Trophoblast cell (in vitro differentiated cells and primary cell): Measurements from ENCODE around the gene CBLL2.

Source experiments
- DNase-seq, 2 donors: peaks; one replicate each; pipeline ENCODE4 v3.0.0-alpha.2; 2016
- H2AFZ ChIP-seq: 2 replicates; pipeline ENCODE4 v1.6.1; 2013; ENCODE audit warnings: low read length, moderate library complexity, mild to moderate bottlenecking; ENCODE audit not compliant: insufficient read depth, poor library complexity
- H2AK5ac ChIP-seq: 2 replicates; pipeline ENCODE4 v1.6.1; 2013; ENCODE audit warnings: mild to moderate bottlenecking, low read length
- H2BK120ac ChIP-seq: 2 replicates; pipeline ENCODE4 v1.6.1; 2013; ENCODE audit warnings: low read length, mild to moderate bottlenecking, moderate library complexity; ENCODE audit not compliant: insufficient read depth, poor library complexity
- H2BK12ac ChIP-seq: 2 replicates; pipeline ENCODE4 v1.6.1; 2013; ENCODE audit warnings: mild to moderate bottlenecking, low read length, moderate library complexity
- H2BK5ac ChIP-seq: 2 replicates; pipeline ENCODE4 v1.6.1; 2013; ENCODE audit warnings: low read length, low read depth, moderate library complexity, mild to moderate bottlenecking; ENCODE audit not compliant: poor library complexity
- H3K14ac ChIP-seq: 2 replicates; pipeline ENCODE4 v1.6.1; 2013; ENCODE audit warnings: mild to moderate bottlenecking, low read length
- H3K18ac ChIP-seq: 2 replicates; pipeline ENCODE4 v1.6.1; 2013; ENCODE audit warnings: mild to moderate bottlenecking, low read length
- H3K23ac ChIP-seq: 2 replicates; pipeline ENCODE4 v1.6.1; 2013; ENCODE audit warnings: low read length
- H3K27ac ChIP-seq: 2 replicates; pipeline ENCODE4 v1.5.1; 2013; ENCODE audit warnings: low read depth, mild to moderate bottlenecking, inconsistent platforms, low read length, moderate library complexity
- H3K27me3 ChIP-seq: 2 replicates; pipeline ENCODE4 v1.6.1; 2013; ENCODE audit warnings: inconsistent platforms, mild to moderate bottlenecking, low read length, moderate library complexity; ENCODE audit not compliant: insufficient read depth
- H3K36me3 ChIP-seq, 2 experiments: 1 replicate in 1 of 2; 2 replicates in 1 of 2; pipeline ENCODE4 v1.6.1; 2013; ENCODE audit warnings: low read length in 2 of 2, mild to moderate bottlenecking in 2 of 2, moderate library complexity in 1 of 2; ENCODE audit not compliant: insufficient read depth in 2 of 2, control insufficient read depth in 1 of 2
- H3K4ac ChIP-seq: 2 replicates; pipeline ENCODE4 v1.6.1; 2013; ENCODE audit warnings: low read depth, mild to moderate bottlenecking, low read length, moderate library complexity
- H3K4me1 ChIP-seq, 2 experiments: 1 replicate in 1 of 2; 2 replicates in 1 of 2; pipeline ENCODE4 v1.6.1; 2013; ENCODE audit warnings: low read length in 2 of 2, mild to moderate bottlenecking in 2 of 2, moderate library complexity in 1 of 2; ENCODE audit not compliant: insufficient read depth in 2 of 2, control insufficient read depth in 1 of 2
- H3K4me2 ChIP-seq: 2 replicates; pipeline ENCODE4 v1.6.1; 2013; ENCODE audit warnings: inconsistent platforms, mild to moderate bottlenecking, low read length, moderate library complexity
- H3K4me3 ChIP-seq: 2 replicates; pipeline ENCODE4 v1.5.1; 2013; ENCODE audit warnings: mild to moderate bottlenecking, low read depth, low read length, inconsistent platforms
- H3K79me1 ChIP-seq: one replicate; pipeline ENCODE4 v1.6.1; 2013; ENCODE audit warnings: low read length
- H3K79me2 ChIP-seq: 2 replicates; pipeline ENCODE4 v1.6.1; 2013; ENCODE audit warnings: low read length, mild to moderate bottlenecking; ENCODE audit not compliant: control insufficient read depth, insufficient read depth, poor library complexity
- H3K9ac ChIP-seq: 2 replicates; pipeline ENCODE4 v1.6.1; 2013; ENCODE audit warnings: mild to moderate bottlenecking, low read length
- H3K9me3 ChIP-seq: 2 replicates; pipeline ENCODE4 v1.6.1; 2013; ENCODE audit warnings: low read depth, mild to moderate bottlenecking, control low read depth, inconsistent platforms, low read length; ENCODE audit not compliant: insufficient read depth
- H4K12ac ChIP-seq: 2 replicates; pipeline ENCODE4 v1.6.1; 2013; ENCODE audit warnings: low read depth, mild to moderate bottlenecking, low read length, moderate library complexity
- H4K8ac ChIP-seq: 2 replicates; pipeline ENCODE4 v1.6.1; 2013; ENCODE audit warnings: low read depth, mild to moderate bottlenecking, low read length, moderate library complexity
- H4K91ac ChIP-seq: one replicate; pipeline ENCODE4 v1.6.1; 2013; ENCODE audit warnings: low read depth, mild to moderate bottlenecking, low read length, moderate library complexity
- WGBS: extraction: QIAGEN DNeasy Blood & Tissue Kit; methylation state at CpG from one replicate; pipeline ENCODE4 v1.1.7; 2013; ENCODE audit warnings: missing lambda C conversion rate; ENCODE audit not compliant: insufficient read length, insufficient coverage; ENCODE audit errors: extremely low coverage; 5-methylcytosine and 5-hydroxymethylcytosine counted together

The CBLL2 gene

DNA sequence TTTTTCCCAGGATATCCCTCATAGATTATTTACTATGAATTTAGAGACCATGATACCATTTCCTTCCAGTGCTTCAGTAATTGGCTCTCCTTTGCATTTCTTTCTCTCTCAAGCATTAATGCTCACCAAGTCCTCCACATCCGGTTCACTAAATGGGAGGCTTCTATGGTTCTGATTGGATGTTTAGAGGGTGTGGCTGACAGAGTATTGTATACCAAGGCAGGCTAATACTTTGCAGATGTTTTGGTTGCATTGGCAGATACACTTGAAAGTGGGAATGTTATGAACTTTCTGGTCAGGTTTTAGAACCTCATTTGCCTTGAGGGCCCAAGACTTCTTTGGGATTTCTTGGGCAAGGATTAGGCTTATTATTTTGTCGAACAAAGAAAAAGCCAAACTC, 24.2 kb downstream of the CBLL2 start:
- Histone ChIP-seq H3K79me1 (no peaks in the 10 kb centered on the region), H2BK12ac (no peak overlapping the region), H3K14ac (no peak overlapping the region), H3K4me3 (no peak overlapping the region), H4K91ac (no peak overlapping the region), H3K36me3 (no peaks in the 10 kb centered on the region), H3K27ac (no peak overlapping the region), H3K9me3 (no peaks in the 10 kb centered on the region), H3K23ac (no peak overlapping the region), H3K18ac (no peak overlapping the region), H3K9ac (no peak overlapping the region), H4K8ac (no peak overlapping the region), H3K4me1 (peaks cover 0 to 2% of the 10 kb centered on the region in 2 experiments), H4K12ac (no peak overlapping the region), H3K79me2 (no peaks in the 10 kb centered on the region), H3K27me3 (no peaks in the 10 kb centered on the region), H3K4me2 (no peak overlapping the region), H2AK5ac (no peak overlapping the region), H2BK5ac (no peak overlapping the region), H2BK120ac (no peak overlapping the region), H2AFZ (no peak overlapping the region), H3K4ac (no peak overlapping the region)
- no CpG with 5 or more reads among the region's 2 CpGs for WGBS
- DNase-seq, result no peak

DNA sequence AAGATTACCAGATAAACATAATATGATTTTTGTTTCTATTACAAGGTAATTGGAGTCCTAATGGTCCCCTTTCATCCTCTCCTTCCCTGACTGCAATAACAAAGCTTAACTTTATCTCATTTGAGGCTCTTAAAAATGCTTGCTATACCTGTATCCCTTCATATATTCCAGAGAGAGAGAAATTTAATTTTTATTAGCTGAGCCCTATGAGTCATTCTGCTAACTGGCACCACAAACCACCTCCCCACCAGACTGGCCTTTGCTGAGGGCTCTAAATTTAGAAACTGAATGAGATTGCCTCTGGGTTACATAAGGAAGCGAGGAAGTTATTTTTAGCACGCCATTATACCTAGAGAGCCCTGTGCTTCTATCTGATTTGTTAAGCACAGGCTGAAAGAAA, 27.4 kb downstream of the CBLL2 start:
- H3K79me1 ChIP-seq, result no peaks in the 10 kb centered on the region
- no peak overlapping the region for H4K12ac ChIP-seq
- H3K4ac ChIP-seq, result no peak overlapping the region
- H3K9me3 ChIP-seq, result no peaks in the 10 kb centered on the region
- H3K4me3 ChIP-seq, result no peak overlapping the region
- no peak overlapping the region for H3K23ac ChIP-seq
- H3K4me1 ChIP-seq, result no peaks in the 10 kb centered on the region
- peak in 1 of 2 donors; percentile 2 for DNase-seq
- no peak overlapping the region for H3K18ac ChIP-seq
- no peaks in the 10 kb centered on the region for H3K79me2 ChIP-seq
- no peak overlapping the region for H3K27ac ChIP-seq
- no peak overlapping the region for H2BK12ac ChIP-seq
- H2BK120ac ChIP-seq, result no peak overlapping the region
- no peak overlapping the region for H4K8ac ChIP-seq
- H3K4me2 ChIP-seq, result no peak overlapping the region
- H3K36me3 ChIP-seq, result no peaks in the 10 kb centered on the region
- WGBS, result no CpG with 5 or more reads among the region's 2 CpGs
- no peak overlapping the region for H2BK5ac ChIP-seq
- H3K14ac ChIP-seq, result no peak overlapping the region
- H4K91ac ChIP-seq, result no peak overlapping the region
- no peak overlapping the region for H2AFZ ChIP-seq
- no peaks in the 10 kb centered on the region for H3K27me3 ChIP-seq
- H2AK5ac ChIP-seq, result no peak overlapping the region
- no peak overlapping the region for H3K9ac ChIP-seq

GRCh38 chrX:22310779-22311178, 38.1 kb downstream of the CBLL2 start:
- no peak overlapping the region for H2AK5ac ChIP-seq
- H3K79me2 ChIP-seq, result no peaks in the 10 kb centered on the region
- H2BK12ac ChIP-seq, result no peak overlapping the region
- H3K4me2 ChIP-seq, result no peak overlapping the region
- H3K27me3 ChIP-seq, result no peaks in the 10 kb centered on the region
- H3K9ac ChIP-seq, result no peak overlapping the region
- H3K14ac ChIP-seq, result no peak overlapping the region
- no peaks in the 10 kb centered on the region for H3K4me1 ChIP-seq
- no peak overlapping the region for H4K91ac ChIP-seq
- no CpG with 5 or more reads among the region's 3 CpGs for WGBS
- no peak overlapping the region for H3K23ac ChIP-seq
- H3K36me3 ChIP-seq, result no peaks in the 10 kb centered on the region
- no peak overlapping the region for H3K4me3 ChIP-seq
- no peak overlapping the region for H4K12ac ChIP-seq
- no peak overlapping the region for H3K18ac ChIP-seq
- H3K4ac ChIP-seq, result no peak overlapping the region
- no peak for DNase-seq
- no peak overlapping the region for H4K8ac ChIP-seq
- H2AFZ ChIP-seq, result no peak overlapping the region
- no peak overlapping the region for H3K27ac ChIP-seq
- no peak overlapping the region for H2BK120ac ChIP-seq
- no peaks in the 10 kb centered on the region for H3K79me1 ChIP-seq
- no peaks in the 10 kb centered on the region for H3K9me3 ChIP-seq
- H2BK5ac ChIP-seq, result no peak overlapping the region

GRCh38 chrX:22313766-22314165, 41.1 kb downstream of the CBLL2 start:
- WGBS, result no CpG with 5 or more reads among the region's 3 CpGs
- no peak overlapping the region for H3K4ac ChIP-seq

More at GRCh38 chrX:22313766-22314165, 41.1 kb downstream of the CBLL2 start:
- no peaks in the 10 kb centered on the region for H3K79me2 ChIP-seq
- H3K23ac ChIP-seq, result no peak overlapping the region
- no peak overlapping the region for H2BK5ac ChIP-seq
- H3K4me1 ChIP-seq, result no peaks in the 10 kb centered on the region
- H4K8ac ChIP-seq, result no peak overlapping the region
- H2AK5ac ChIP-seq, result no peak overlapping the region
- no peaks in the 10 kb centered on the region for H3K27me3 ChIP-seq
- H3K79me1 ChIP-seq, result no peaks in the 10 kb centered on the region
- H3K27ac ChIP-seq, result no peak overlapping the region
- H4K91ac ChIP-seq, result no peak overlapping the region
- no peak overlapping the region for H3K4me2 ChIP-seq
- H2BK120ac ChIP-seq, result no peak overlapping the region
- H2BK12ac ChIP-seq, result no peak overlapping the region
- H3K4me3 ChIP-seq, result no peak overlapping the region
- DNase-seq, result no peak
- no peak overlapping the region for H3K18ac ChIP-seq
- no peaks in the 10 kb centered on the region for H3K9me3 ChIP-seq
- H4K12ac ChIP-seq, result no peak overlapping the region
- H3K36me3 ChIP-seq, result no peaks in the 10 kb centered on the region
- no peak overlapping the region for H3K9ac ChIP-seq
- H2AFZ ChIP-seq, result no peak overlapping the region
- H3K14ac ChIP-seq, result no peak overlapping the region
